Endometrial microvascular endothelial cells (primary cell): Measurements from ENCODE around the gene MAGEB16. TPM values are rescaled to one million over a fixed set of nuclear protein-coding genes. Genes with fewer than 3 reads are reported as not detected.

Experiments
- in situ Hi-C: cut with HindIII; loops from 2 replicates; pipeline ENCODE4 v1.10.0; 2017; ENCODE audit warnings: low sequenced_read_pairs, low pct_unique_long_range_greater_than_20kb; ENCODE audit errors: inconsistent ontology term
- total RNA-seq: library from RNA; depleted of rRNA; stranded (reverse); fragments of >200 nt; gene quantifications from one replicate; pipeline ENCODE4 v1.2.3, GENCODE V29; 2015; ENCODE audit errors: inconsistent ontology term

MAGEB16 gene
- not detected for total RNA-seq

GRCh38 chrX:35798042-35798441, at the start of gene MAGEB16:
MAGEB16 (plus strand) TSS chrX:35798342; CDS start chrX:35802197, 3,855 bp downstream.
- in situ Hi-C loops, result no loop called here

- in situ Hi-C loops, result no loop called here
Observed at GRCh38 chrX:35773958-35774564, 24.1 kb upstream of the MAGEB16 start.

DNA sequence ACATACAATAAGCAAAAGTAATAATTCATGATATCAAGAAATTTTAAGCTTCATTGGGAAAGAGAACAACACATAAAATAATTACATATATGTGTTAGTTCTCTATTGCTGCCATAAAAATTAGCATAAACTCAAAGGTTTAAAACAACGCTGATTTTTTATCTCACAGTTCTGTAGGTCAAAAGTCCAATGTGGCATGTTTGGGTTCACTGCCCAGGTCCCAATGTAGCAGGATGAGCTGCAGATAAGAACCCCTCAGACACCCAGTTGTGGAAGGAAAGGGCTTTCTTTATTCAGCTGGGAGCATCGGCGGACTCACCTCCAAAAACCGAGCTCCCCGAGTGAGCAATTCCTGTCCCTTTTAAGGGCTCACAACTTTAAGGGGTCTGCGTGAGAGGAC, 13.1 kb upstream of the MAGEB16 start:
- in situ Hi-C loops, result no loop called here

DNA sequence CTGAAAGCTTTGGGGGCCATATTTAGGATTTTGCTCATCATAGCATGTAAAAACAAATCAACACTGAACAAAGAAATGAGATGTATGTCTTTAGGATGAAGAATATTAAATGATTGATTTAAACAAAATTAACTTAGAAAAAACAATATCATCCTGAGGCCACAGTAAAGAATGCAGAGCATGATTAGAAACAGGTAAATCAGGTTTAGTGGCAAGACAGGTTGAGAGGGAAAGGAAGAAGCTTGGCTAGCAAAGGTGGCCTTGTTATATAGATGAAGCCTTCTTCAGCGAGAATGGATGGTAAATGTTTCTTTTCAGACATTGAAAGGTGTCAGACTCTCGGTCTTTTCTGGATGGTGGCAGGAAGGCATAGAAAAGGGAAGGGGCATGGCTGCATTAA, 11.9 kb upstream of the MAGEB16 start:
- in situ Hi-C loops, result no loop called here

- in situ Hi-C loops, result no loop called here
Observed at GRCh38 chrX:35787867-35788266, 10.3 kb upstream of the MAGEB16 start.

GRCh38 chrX:35800474-35800873, 2.3 kb downstream of the MAGEB16 start:
- in situ Hi-C loops, result no loop called here

GRCh38 chrX:35809781-35810180, 11.6 kb downstream of the MAGEB16 start:
- in situ Hi-C loops, result no loop called here

GRCh38 chrX:35819241-35819640, 21.1 kb downstream of the MAGEB16 start:
- in situ Hi-C loops, result no loop called here

DNA sequence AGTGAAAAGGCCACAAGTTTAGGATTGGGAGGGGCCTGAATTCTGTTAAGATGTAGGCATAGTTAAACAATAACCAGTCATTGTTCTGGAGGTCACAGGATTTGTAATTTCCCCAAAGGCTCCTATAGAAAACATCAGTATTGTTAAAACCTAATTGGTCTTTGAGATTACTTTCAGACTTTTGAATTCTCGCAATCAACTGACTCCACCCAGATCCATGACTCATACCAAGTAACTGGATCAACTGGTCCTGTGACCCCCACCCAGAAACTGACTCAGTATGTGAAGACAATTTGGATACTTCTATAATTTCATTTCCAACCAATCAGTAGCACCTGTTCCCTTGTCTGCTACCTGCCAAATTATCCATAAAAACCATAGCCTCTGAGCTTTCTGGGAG, 28.4 kb downstream of the MAGEB16 start:
- in situ Hi-C loops, result no loop called here

DNA sequence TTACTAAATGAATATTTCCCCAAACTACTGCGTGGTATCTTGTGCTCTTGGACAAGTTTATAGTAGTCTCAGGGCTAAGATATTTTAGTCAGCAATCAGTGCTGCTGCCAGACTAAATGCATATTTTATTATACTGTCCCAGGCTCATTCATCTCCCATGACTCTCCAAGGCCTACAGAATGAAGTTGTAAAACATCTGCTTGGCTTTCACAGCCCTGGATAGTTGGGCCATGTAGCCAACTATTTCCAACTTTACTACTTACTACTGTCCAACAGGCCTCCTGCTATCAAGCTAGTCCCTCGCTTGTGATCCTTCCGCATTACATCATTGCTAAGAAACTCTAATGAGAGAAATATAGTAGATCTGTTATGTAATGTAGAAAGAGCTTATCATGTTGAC, 31.4 kb downstream of the MAGEB16 start:
- in situ Hi-C loops, result no loop called here

DNA sequence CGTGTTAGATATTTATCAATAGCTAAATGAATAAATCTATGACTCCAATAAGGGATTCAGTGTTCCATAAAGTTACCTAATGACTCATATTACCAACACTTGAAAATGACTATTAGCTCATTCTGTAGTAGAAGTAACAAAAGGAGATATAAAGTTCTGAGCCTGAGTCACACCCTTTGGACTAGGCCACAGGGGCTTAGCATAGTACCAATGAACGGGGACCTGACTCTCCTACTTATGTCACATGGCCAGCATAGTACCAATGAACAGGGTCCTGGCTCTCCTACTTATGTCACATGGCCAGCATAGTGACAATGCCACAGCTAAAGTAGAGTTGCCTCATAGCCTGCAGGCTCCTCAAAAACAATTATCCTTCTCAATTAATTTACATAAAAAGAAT, 43.7 kb downstream of the MAGEB16 start:
- in situ Hi-C loops, result no loop called here

GRCh38 chrX:35842674-35843073, 44.5 kb downstream of the MAGEB16 start:
- in situ Hi-C loops, result no loop called here

- in situ Hi-C loops, result no loop called here
Observed at GRCh38 chrX:35847736-35848135, 49.6 kb downstream of the MAGEB16 start.

Other genes with a start within 250 kb of the MAGEB16 start
- gene CFAP47, start 121.4 kb downstream of the MAGEB16 start, total RNA-seq, result not detected